Measurements from ENCODE around the gene REST. TPM values are rescaled to one million over a fixed set of nuclear protein-coding genes. Genes with fewer than 3 reads are reported as not detected.

The REST gene
- total RNA-seq, 1 donor from 2014 or later, result 33.9 TPM

Other genes with a start within 250 kb of the REST start
- gene HOPX, start 226.6 kb upstream of the REST start, total RNA-seq, result 5.2 TPM
- not detected for gene SPINK2, start 86.2 kb upstream of the REST start, total RNA-seq
- gene NOA1, start 69.7 kb downstream of the REST start, total RNA-seq, result 8.4 TPM
- gene POLR2B, start 71.0 kb downstream of the REST start, total RNA-seq, result 78.3 TPM
- gene IGFBP7, start 202.5 kb downstream of the REST start, total RNA-seq, result 739 TPM